ENCODE results near the gene ANK3. TPM values are rescaled to one million over a fixed set of nuclear protein-coding genes. Genes with fewer than 3 reads are reported as not detected.

Gene ANK3
- total RNA-seq, 1 experiment from 2014 or later, result 15.3 TPM

GRCh38 chr10:60252688-60253087 lies 137.0 kb downstream of the ANK3 start:
- CTCF ChIA-PET, result no interaction called here

More at GRCh38 chr10:60252688-60253087, 137.0 kb downstream of the ANK3 start:
- no peak for ATAC-seq
- no TSS peak for BruUV-seq (replicated peaks)
- no peaks in the 10 kb centered on the region for H4K20me1 ChIP-seq (ENCODE audit: insufficient read depth)
- no peaks in the 10 kb centered on the region for H3K36me3 ChIP-seq (ENCODE audit: control insufficient read depth in 1 of 2, insufficient read depth in 2 of 2, low read length in 2 of 2)
- no peak overlapping the region for H3K27ac ChIP-seq (ENCODE audit: low read depth, low read length)
- H3K9ac ChIP-seq (ENCODE audit: low read length), result no peak overlapping the region
- intact Hi-C loops (cut with micrococcal nuclease), result no loop called here
- H3K9me2 ChIP-seq (ENCODE audit: insufficient read depth), result no peaks in the 10 kb centered on the region
- no peak overlapping the region for H3K4me2 ChIP-seq (ENCODE audit: low read length)
- no peak overlapping the region for H3K4me3 ChIP-seq (replicated peaks in 1 of 2; ENCODE audit: low read depth in 1 of 2, low read length in 2 of 2)
- RAD21 ChIA-PET (ENCODE audit: low non-redundant PET in 1 of 2, low total read pairs in 2 of 2, uncharacterized antibody in 2 of 2, unreplicated experiment in 2 of 2), result no interaction called here
- H3K4me1 ChIP-seq (ENCODE audit: control insufficient read depth in 1 of 2, insufficient read depth in 2 of 2, low read length in 2 of 2), result no peaks in the 10 kb centered on the region
- H3K9me3 ChIP-seq (ENCODE audit: control insufficient read depth in 1 of 2, insufficient read depth in 1 of 2, low read depth in 1 of 2, low read length in 2 of 2), result no peaks in the 10 kb centered on the region
- TF ChIP-seq, protein P1, sequence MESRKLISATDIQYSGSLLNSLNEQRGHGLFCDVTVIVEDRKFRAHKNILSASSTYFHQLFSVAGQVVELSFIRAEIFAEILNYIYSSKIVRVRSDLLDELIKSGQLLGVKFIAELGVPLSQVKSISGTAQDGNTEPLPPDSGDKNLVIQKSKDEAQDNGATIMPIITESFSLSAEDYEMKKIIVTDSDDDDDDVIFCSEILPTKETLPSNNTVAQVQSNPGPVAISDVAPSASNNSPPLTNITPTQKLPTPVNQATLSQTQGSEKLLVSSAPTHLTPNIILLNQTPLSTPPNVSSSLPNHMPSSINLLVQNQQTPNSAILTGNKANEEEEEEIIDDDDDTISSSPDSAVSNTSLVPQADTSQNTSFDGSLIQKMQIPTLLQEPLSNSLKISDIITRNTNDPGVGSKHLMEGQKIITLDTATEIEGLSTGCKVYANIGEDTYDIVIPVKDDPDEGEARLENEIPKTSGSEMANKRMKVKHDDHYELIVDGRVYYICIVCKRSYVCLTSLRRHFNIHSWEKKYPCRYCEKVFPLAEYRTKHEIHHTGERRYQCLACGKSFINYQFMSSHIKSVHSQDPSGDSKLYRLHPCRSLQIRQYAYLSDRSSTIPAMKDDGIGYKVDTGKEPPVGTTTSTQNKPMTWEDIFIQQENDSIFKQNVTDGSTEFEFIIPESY (IDR thresholded peaks at IDR 0.05; ENCODE audit: extremely low read depth, insufficient replicate concordance, low read length), result no peak
- TF ChIP-seq MAX (IDR thresholded peaks at IDR 0.05) (no peak), FOSL1 (IDR thresholded peaks at IDR 0.05; ENCODE audit: low read depth) (no peak), YY1 (IDR thresholded peaks at IDR 0.05; ENCODE audit: extremely low read depth, insufficient replicate concordance, low read depth, low read length) (no peak), ZNF274 (IDR thresholded peaks at IDR 0.05; ENCODE audit: low read depth, low read length) (no peak), RAD21 (IDR thresholded peaks at IDR 0.05; ENCODE audit: low read depth) (no peak), POLR2AphosphoS5 (IDR thresholded peaks at IDR 0.05; ENCODE audit: low read depth, low read length) (no peak), CTCF (IDR thresholded peaks at IDR 0.05 in 2 of 3, conservative IDR thresholded peaks at IDR 0.05 in 1 of 3; ENCODE audit: borderline replicate concordance in 1 of 3, insufficient read depth in 1 of 3, low read depth in 2 of 3, low read length in 2 of 3) (no peak; a peak in 1 of 6 replicates), CBX3 (IDR thresholded peaks at IDR 0.05; ENCODE audit: low read depth) (no peak), TCF7L2 (IDR thresholded peaks at IDR 0.05; ENCODE audit: borderline replicate concordance, extremely low read depth, insufficient read depth, insufficient read length) (no peak), SP1 (IDR thresholded peaks at IDR 0.05; ENCODE audit: low read depth) (no peak), JUND (IDR thresholded peaks at IDR 0.05) (no peak), EZH2phosphoT487 (IDR thresholded peaks at IDR 0.05; ENCODE audit: borderline replicate concordance) (no peak), EGR1 (IDR thresholded peaks at IDR 0.05; ENCODE audit: low read depth) (no peak), EZH2 (IDR thresholded peaks at IDR 0.05) (no peak), ATF3 (IDR thresholded peaks at IDR 0.05) (no peak), ELF1 (IDR thresholded peaks at IDR 0.05; ENCODE audit: borderline replicate concordance, low read depth) (no peak), CEBPB (IDR thresholded peaks at IDR 0.05; ENCODE audit: low read depth) (no peak), POLR2A (IDR thresholded peaks at IDR 0.05; ENCODE audit: borderline replicate concordance, extremely low read depth, insufficient read depth, insufficient read length) (no peak)
- POLR2A ChIA-PET, result no interaction called here
- H3K27me3 ChIP-seq (ENCODE audit: insufficient read depth, low read length), result no peaks in the 10 kb centered on the region
- no peak for DNase-seq (ENCODE audit: low read depth, low spot score)
- H2AFZ ChIP-seq (ENCODE audit: low read depth, low read length, poor library complexity, severe bottlenecking), result no peak overlapping the region
- no peaks in the 10 kb centered on the region for H3K79me2 ChIP-seq (ENCODE audit: insufficient read depth, low read length)
